ENCODE data around the gene RHBDF1. TPM values are rescaled to one million over a fixed set of nuclear protein-coding genes. Genes with fewer than 3 reads are reported as not detected.
A peak's percentile ranks its signal among the peaks of the same experiment; 100 is the strongest.

RHBDF1 gene
- polyA plus RNA-seq, 3 donors = 0.20 TPM; not detected in 2

DNA sequence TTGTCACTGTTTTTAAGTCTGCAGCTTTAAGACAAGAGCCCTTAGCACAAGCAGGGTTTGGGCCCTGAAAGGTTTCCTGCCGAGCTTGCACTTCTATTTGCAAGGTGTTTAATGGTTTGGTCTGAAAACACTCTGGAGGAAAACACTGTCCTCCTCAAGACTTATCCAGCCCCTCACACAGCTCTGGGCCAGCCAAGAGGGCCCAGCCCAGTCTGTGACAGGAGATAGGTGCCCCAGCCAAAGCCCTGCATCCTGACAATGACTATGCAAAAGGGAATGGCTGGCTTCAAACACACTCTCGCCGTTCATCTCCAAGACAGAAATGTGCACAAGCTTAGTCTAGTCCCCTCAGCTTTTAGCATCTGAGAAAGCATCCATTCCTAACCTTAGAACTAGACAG, 32.5 kb upstream of the RHBDF1 start:
- Mint-ChIP-seq H3K4me3 (no peak overlapping the region), H3K4me1 (no peaks in the 10 kb centered on the region), H3K9me3 (no peaks in the 10 kb centered on the region), H3K36me3 (peaks cover 49 to 57% of the 10 kb centered on the region in 2 donors), H3K27me3 (ENCODE audit: low read depth in 3 of 3) (peaks cover 0 to 5% (median 0%) of the 10 kb centered on the region in 3 donors), H3K27ac (no peak overlapping the region)
- H3K79me2 ChIP-seq (ENCODE audit: insufficient read depth, low read length) = no peaks in the 10 kb centered on the region
- peaks cover 12 to 27% of the 10 kb centered on the region in 2 donors for H3K36me3 ChIP-seq (replicated peaks in 1 of 2; ENCODE audit: control insufficient read depth in 1 of 2, insufficient read depth in 2 of 2, low read length in 2 of 2)
- H3K27ac ChIP-seq (ENCODE audit: low read depth in 1 of 2, low read length in 2 of 2) = no peak overlapping the region
- H3K4me2 ChIP-seq (replicated peaks; ENCODE audit: extremely low read depth, low read length, poor library complexity, severe bottlenecking) = no peak overlapping the region
- H4K20me1 ChIP-seq (ENCODE audit: insufficient read depth, low read length) = no peaks in the 10 kb centered on the region
- H3K9ac ChIP-seq (ENCODE audit: insufficient read depth, low read length, poor library complexity, severe bottlenecking) = no peak overlapping the region
- no peaks in the 10 kb centered on the region for H3K27me3 ChIP-seq (ENCODE audit: control insufficient read depth in 2 of 2, insufficient read depth in 2 of 2, low read length in 2 of 2)
- 39% methylated on average over 2 of the region's 3 CpGs for WGBS (ENCODE audit: insufficient coverage)
- intact Hi-C loops (cut with micrococcal nuclease) = loop anchor here (5.0 kb wide), 1 partner anchor 257 kb away; no protein-coding TSS in a partner anchor
- no peak for DNase-seq
- no peaks in the 10 kb centered on the region for H3K9me3 ChIP-seq (replicated peaks in 1 of 2; ENCODE audit: control insufficient read depth in 1 of 2, insufficient read depth in 1 of 2, low read length in 2 of 2)
- no peaks in the 10 kb centered on the region for H3K4me1 ChIP-seq (ENCODE audit: control insufficient read depth in 1 of 2, insufficient read depth in 2 of 2, low read length in 2 of 2)
- TF ChIP-seq, protein P1, sequence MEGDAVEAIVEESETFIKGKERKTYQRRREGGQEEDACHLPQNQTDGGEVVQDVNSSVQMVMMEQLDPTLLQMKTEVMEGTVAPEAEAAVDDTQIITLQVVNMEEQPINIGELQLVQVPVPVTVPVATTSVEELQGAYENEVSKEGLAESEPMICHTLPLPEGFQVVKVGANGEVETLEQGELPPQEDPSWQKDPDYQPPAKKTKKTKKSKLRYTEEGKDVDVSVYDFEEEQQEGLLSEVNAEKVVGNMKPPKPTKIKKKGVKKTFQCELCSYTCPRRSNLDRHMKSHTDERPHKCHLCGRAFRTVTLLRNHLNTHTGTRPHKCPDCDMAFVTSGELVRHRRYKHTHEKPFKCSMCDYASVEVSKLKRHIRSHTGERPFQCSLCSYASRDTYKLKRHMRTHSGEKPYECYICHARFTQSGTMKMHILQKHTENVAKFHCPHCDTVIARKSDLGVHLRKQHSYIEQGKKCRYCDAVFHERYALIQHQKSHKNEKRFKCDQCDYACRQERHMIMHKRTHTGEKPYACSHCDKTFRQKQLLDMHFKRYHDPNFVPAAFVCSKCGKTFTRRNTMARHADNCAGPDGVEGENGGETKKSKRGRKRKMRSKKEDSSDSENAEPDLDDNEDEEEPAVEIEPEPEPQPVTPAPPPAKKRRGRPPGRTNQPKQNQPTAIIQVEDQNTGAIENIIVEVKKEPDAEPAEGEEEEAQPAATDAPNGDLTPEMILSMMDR (IDR thresholded peaks at IDR 0.05) = no peak
- H2AFZ ChIP-seq (ENCODE audit: insufficient read depth, low read depth, low read length, poor library complexity, severe bottlenecking) = no peak overlapping the region
- no peak overlapping the region for H3K4me3 ChIP-seq (replicated peaks in 1 of 3; ENCODE audit: low read depth in 2 of 3, low read length in 3 of 3)

DNA sequence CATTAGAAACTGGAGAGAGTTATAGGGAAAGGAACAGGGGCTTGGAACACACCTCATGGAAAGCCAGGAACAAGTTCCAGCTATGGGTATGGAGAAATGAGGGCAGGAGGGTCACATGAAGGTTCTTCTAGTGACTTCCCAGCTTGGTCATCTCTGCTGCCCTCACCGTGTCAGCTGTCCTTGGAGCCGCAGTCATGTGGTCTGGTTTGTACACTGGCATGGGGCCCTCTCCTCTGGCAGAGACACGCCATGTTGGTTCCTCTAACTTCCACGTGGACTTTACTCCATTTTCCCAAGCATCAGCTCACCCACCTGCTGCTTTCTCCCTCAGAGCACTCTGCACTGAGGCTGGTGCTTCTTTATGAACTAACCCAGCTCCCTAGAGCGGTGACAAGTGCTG, 31.9 kb upstream of the RHBDF1 start:
- peaks cover 46 to 54% of the 10 kb centered on the region in 2 donors for H3K36me3 Mint-ChIP-seq
- no peaks in the 10 kb centered on the region for H4K20me1 ChIP-seq (ENCODE audit: insufficient read depth, low read length)
- no peak overlapping the region for H3K4me2 ChIP-seq (replicated peaks; ENCODE audit: extremely low read depth, low read length, poor library complexity, severe bottlenecking)

More for the DNA sequence above, 31.9 kb upstream of the RHBDF1 start:
- Histone ChIP-seq H2AFZ (ENCODE audit: insufficient read depth, low read depth, low read length, poor library complexity, severe bottlenecking) (no peak overlapping the region), H3K4me1 (ENCODE audit: control insufficient read depth in 1 of 2, insufficient read depth in 2 of 2, low read length in 2 of 2) (no peaks in the 10 kb centered on the region), H3K27me3 (ENCODE audit: control insufficient read depth in 2 of 2, insufficient read depth in 2 of 2, low read length in 2 of 2) (no peaks in the 10 kb centered on the region), H3K27ac (ENCODE audit: low read depth in 1 of 2, low read length in 2 of 2) (no peak overlapping the region), H3K4me3 (replicated peaks in 1 of 3; ENCODE audit: low read depth in 2 of 3, low read length in 3 of 3) (no peak overlapping the region), H3K9ac (ENCODE audit: insufficient read depth, low read length, poor library complexity, severe bottlenecking) (no peak overlapping the region), H3K36me3 (replicated peaks in 1 of 2; ENCODE audit: control insufficient read depth in 1 of 2, insufficient read depth in 2 of 2, low read length in 2 of 2) (peaks cover 7 to 21% of the 10 kb centered on the region in 2 donors), H3K9me3 (replicated peaks in 1 of 2; ENCODE audit: control insufficient read depth in 1 of 2, insufficient read depth in 1 of 2, low read length in 2 of 2) (no peaks in the 10 kb centered on the region), H3K79me2 (ENCODE audit: insufficient read depth, low read length) (no peaks in the 10 kb centered on the region)
- Mint-ChIP-seq H3K4me3 (no peak overlapping the region), H3K4me1 (no peaks in the 10 kb centered on the region), H3K27ac (peak overlapping the region in 2 of 7 donors; percentile 42 to 61), H3K27me3 (ENCODE audit: low read depth in 3 of 3) (peaks cover 0 to 5% (median 0%) of the 10 kb centered on the region in 3 donors), H3K9me3 (no peaks in the 10 kb centered on the region)
- no peak for DNase-seq
- intact Hi-C loops (cut with micrococcal nuclease) = no loop called here
- WGBS (ENCODE audit: insufficient coverage) = 73% methylated on average over 5 of the region's 5 CpGs
- TF ChIP-seq, protein P1 (IDR thresholded peaks at IDR 0.05) = no peak
